HG03342 (cell line): ENCODE data around the gene MTOR.
"Not testable (repeated sequence)": the region's sequence is repeated elsewhere in the genome, so short reads cannot be mapped to it uniquely, and the experiment has no call there.

ENCODE experiments used
- ATAC-seq: cut with Tn5 transposase; IDR thresholded peaks from one replicate; pipeline ENCODE4 v1.9.1; 2021; ENCODE audit warnings: mild to moderate bottlenecking, moderate library complexity; ENCODE audit not compliant: unreplicated experiment

MTOR gene

GRCh38 chr1:11262171-11263049, at the start of gene MTOR:
Gene MTOR, minus strand, starts transcription at chr1:11262551. Its CDS starts 3,142 bp downstream, at chr1:11259409.
- ATAC-seq, result peak; percentile 99

DNA sequence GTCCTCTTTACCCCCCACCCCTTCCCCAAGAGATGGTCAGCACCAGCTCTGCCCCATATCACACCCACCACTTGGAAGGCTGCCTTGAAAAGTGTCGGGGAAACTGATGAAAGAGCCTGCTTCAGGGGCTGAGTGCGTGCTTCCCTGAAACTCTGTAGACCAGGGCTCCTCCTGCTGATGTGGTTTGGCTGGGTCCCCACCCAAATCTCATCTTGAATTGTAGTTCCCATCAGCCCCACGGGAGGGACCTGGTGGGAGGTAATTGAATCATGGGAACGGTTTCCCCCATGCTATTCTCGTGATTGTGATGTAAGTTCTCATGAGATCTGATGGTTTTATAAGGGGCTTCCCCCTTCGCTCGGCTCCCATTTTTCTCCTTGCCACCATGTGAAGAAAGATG, 47.0 kb upstream of the MTOR start:
- ATAC-seq, result no peak

DNA sequence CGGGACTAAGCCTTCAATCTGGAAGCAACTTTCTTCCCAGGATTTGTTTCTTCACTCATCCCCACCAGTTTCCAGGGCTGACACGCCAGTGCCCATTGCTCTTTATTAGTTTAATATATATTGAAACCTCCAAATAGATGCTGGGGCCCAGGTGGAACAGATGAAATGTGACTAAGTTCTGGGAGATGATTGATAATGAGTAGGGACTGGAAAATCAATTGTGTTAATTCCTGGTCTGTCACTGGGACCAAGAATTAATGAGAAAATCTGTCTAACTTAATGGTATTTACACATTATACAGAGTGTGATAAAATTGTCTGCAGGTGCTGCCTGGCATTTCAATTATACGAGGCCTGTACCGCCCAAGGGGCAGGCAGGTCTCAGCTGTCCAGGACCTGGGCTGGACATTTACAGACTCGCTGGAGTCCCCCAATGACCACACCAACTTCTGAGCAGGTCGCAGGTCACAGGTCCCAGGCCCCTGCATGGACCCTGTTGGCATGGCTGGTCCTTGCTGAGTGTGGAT, 46.4 kb upstream of the MTOR start:
- ATAC-seq, result no peak

- ATAC-seq, result no peak
These were observed 45.5 kb upstream of the MTOR start for GRCh38 chr1:11307852-11308251.

- ATAC-seq, result not testable (repeated sequence)
These were observed 43.2 kb upstream of the MTOR start for GRCh38 chr1:11305516-11305915.

- ATAC-seq, result no peak
These were observed 40.0 kb upstream of the MTOR start for GRCh38 chr1:11302366-11302765.

DNA sequence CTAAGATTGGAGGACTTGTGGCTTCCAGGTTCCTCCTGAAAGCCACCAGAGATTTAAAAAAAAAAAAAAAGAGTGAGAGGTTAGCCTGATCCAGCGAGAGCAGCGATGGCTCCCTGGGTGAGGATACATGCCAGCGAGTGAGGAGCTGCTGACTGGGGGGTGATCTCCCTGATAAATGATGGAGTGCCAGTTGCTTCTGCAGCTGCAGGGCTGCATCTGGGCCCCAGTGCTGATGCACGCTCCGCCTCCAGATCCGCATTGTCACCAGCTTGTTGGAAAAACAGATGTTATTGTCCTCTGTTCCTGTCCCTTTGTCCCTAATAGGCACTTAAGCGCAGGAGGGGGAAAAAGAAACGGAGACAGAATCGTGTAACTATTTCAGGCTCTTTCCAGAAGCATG, 39.2 kb upstream of the MTOR start:
- no peak for ATAC-seq

GRCh38 chr1:11299225-11299574, 36.8 kb upstream of the MTOR start:
- ATAC-seq, result no peak

- ATAC-seq, result no peak
These were observed 36.3 kb upstream of the MTOR start for GRCh38 chr1:11298390-11299224.

DNA sequence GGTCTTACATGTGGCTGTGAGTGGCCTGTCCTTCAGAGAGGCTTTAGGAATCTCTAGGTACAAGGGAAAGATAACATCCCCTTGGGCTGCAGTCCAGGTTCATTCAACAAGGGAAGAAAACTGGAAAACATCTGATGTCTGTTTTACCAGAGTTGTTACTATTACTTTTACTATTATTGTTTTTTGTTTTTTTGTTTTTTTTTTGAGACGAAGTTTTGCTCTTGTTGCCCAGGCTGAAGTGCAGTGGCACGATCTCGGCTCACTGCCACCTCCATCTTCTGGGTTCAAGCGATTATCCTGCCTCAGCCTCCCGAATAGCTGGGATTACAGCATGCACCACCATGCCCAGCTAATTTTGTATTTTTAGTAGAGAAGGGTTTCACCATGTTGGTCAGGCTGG, 35.4 kb upstream of the MTOR start:
- not testable (repeated sequence) for ATAC-seq

GRCh38 chr1:11295905-11296304, 33.6 kb upstream of the MTOR start:
- ATAC-seq, result no peak

- ATAC-seq, result no peak
These were observed 32.6 kb upstream of the MTOR start for GRCh38 chr1:11294951-11295350.

DNA sequence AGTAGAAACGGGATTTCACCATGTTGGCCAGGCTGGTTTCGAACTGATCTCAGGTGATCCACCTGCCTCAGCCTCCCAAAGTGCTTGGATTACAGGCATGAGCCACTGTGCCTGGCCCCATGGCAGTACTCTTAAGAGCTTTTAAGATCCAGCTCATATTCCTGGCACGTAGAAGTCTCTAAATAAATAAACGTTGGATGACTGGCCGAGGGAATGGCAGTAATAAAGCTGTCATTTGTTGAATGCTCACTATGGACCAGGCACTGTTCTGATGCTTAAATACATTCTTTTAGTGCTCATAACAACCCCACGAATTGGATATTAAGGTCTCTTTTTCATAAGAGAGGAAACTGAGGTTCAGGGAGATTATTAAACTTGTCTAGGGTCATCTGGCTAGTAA, 31.5 kb upstream of the MTOR start:
- ATAC-seq, result no peak

DNA sequence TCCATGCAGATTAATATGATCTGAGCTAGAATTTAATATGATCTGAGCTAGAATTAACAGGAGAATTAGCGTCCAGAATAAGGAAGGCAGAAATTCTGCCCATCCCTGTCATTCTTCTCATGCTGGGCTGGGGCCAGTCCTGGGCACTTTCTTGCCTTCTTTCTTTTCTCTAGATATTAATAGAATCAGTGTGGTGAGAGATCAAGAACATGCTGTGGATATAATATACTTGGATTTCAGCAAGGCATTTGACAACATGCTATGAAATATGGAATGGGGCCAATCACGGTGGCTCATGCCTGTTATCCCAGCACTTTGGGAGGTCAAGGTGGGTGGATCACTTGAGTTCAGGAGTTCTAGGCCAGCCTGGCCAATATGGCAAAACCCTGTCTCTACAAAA, 28.7 kb upstream of the MTOR start:
- ATAC-seq, result no peak

GRCh38 chr1:11289064-11289463, 26.7 kb upstream of the MTOR start:
- ATAC-seq, result no peak

GRCh38 chr1:11286735-11287410, 24.5 kb upstream of the MTOR start:
- ATAC-seq, result no peak

DNA sequence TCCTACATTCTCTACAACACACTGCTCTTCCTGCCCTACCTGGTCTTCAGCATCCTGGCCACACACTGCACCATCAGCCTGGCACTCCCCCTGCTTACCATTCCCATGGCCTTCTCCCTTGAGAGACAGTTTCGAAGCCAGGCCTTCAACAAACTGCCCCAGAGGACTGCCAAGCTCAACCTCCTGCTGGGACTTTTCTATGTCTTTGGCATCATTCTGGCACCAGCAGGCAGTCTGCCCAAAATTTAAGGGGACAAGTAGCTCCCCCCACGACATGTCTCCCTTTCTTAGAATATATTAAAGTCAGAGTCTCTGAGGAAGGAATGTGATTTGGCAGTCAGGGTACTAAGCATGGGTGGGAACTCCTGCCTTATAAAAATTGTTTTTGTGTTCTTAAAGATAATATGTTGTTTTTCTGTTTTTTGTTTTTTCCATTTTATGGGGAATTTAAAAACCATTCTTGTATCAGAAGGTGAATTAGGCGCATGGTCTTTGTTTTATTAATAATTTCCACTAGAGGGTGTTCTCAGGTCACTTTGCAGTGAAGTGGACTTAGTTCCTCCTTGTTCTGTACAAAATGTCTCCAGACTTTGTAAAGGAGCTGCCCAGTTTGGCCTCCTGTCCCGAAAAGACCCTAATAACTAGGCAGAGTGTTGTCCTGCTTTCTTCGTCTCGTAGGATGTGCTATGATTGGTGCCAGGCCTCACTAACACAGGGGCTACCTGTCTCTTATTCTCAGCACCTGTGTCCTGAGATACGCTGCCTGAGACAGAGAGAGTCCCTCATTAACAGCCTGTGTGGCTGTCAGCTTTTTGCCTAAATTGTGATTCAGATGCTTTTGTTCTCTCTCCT, 23.8 kb upstream of the MTOR start:
- no peak for ATAC-seq

GRCh38 chr1:11284784-11285183, 22.4 kb upstream of the MTOR start:
- no peak for ATAC-seq

- ATAC-seq, result no peak
These were observed 20.8 kb upstream of the MTOR start for GRCh38 chr1:11283151-11283550.
